Naive thymus-derived CD8-positive, alpha-beta T cell (primary cell): ENCODE data around the gene NELFCD. TPM values are rescaled to one million over a fixed set of nuclear protein-coding genes. Genes with fewer than 3 reads are reported as not detected.

Experiments used
- polyA plus RNA-seq, 3 donors: library from polyadenylated mRNA; unstranded; fragments of 300-500 nt; fragmentation: Illumina TruSeq; gene quantifications; one replicate each; pipeline ENCODE4 v1.2.3, GENCODE V29; 2021
- total RNA-seq, 8 experiments: library from RNA in 2 of 8; stranded (reverse) in 2 of 8; gene quantifications; one replicate each; pipeline ENCODE4 v1.2.3 and lab custom pipeline; 2021 to 2026

NELFCD gene
- total and polyA plus RNA-seq, 5 experiments from 2014 or later: 63.6 to 101 (median 76.5) TPM

Other genes starting within 250 kb of the NELFCD start
- gene GNAS-AS1, start 130.4 kb upstream of the NELFCD start, total RNA-seq: 1 to 10 TPM; 1.3 TPM
- gene GNAS-AS1, start 130.4 kb upstream of the NELFCD start, polyA plus RNA-seq: under 1 TPM in 1 of 3 donors, not detected in 2; 0.14 TPM
- gene GNAS, start 128.5 kb upstream of the NELFCD start, total RNA-seq: 100 to 1,000 TPM; 695 to 756 TPM
- 100 to 1,000 TPM; 155 to 247 (median 169) TPM for gene GNAS, start 128.5 kb upstream of the NELFCD start, polyA plus RNA-seq
- 10 to 100 TPM; 15.8 to 19.1 TPM for gene CTSZ, start 26.0 kb downstream of the NELFCD start, total RNA-seq
- 1 to 10 TPM in 2 of 3 donors, under 1 TPM in 1; 0.60 to 2.9 (median 1.0) TPM for gene CTSZ, start 26.0 kb downstream of the NELFCD start, polyA plus RNA-seq
- not detected for gene TUBB1, start 38.2 kb downstream of the NELFCD start, total RNA-seq
- under 1 TPM in 1 of 3 donors, not detected in 2; 0.05 TPM for gene TUBB1, start 38.2 kb downstream of the NELFCD start, polyA plus RNA-seq
- gene ATP5F1E, start 51.1 kb downstream of the NELFCD start, total RNA-seq: 10 to 100 TPM; 78.2 to 80.3 TPM
- 100 to 1,000 TPM in 1 of 3 donors, 10 to 100 TPM in 2; 66.9 to 118 (median 91.4) TPM for gene ATP5F1E, start 51.1 kb downstream of the NELFCD start, polyA plus RNA-seq
- gene PRELID3B, start 61.5 kb downstream of the NELFCD start, total RNA-seq: 10 to 100 TPM; 37.9 to 45.4 TPM
- 10 to 100 TPM; 26.8 to 27.9 (median 26.9) TPM for gene PRELID3B, start 61.5 kb downstream of the NELFCD start, polyA plus RNA-seq
- gene ZNF831, start 182.6 kb downstream of the NELFCD start, total RNA-seq: 10 to 100 TPM; 28.0 to 29.9 TPM
- 1 to 10 TPM; 5.5 to 6.2 (median 5.9) TPM for gene ZNF831, start 182.6 kb downstream of the NELFCD start, polyA plus RNA-seq